Measurements from ENCODE around the gene AUTS2.

The AUTS2 gene

DNA sequence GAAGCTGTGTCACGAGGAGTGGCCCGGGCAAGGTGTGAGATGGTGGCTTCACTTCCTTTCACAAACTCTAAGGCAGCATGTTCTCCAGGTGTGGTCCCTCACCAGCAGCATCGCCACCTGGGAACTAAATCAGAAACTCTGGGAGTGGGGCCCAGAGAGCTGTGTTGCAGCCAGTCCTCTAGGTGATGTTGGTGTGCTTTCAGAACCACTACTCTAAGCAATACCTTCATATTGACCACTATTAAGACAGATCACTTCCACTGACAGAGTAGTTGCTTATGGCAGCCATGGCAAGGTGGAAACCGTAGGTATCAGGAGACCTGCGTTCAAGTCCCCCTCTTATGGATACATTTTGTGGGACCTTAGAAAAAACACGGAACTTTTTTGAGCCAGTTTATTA, 1037.9 kb downstream of the AUTS2 start:
- Mint-ChIP-seq H3K27me3 (ENCODE audit: low read depth, poor library complexity) (peaks cover 33% of the 10 kb centered on the region), H3K36me3 (ENCODE audit: low read depth) (peaks cover 22% of the 10 kb centered on the region), H3K4me3 (no peak overlapping the region), H3K27ac (no peak overlapping the region), H3K4me1 (peaks cover 68% of the 10 kb centered on the region), H3K9me3 (peaks cover 17% of the 10 kb centered on the region)
- TF ChIP-seq CTCF (IDR thresholded peaks at IDR 0.05) = no peak
- DNase-seq = no peak

DNA sequence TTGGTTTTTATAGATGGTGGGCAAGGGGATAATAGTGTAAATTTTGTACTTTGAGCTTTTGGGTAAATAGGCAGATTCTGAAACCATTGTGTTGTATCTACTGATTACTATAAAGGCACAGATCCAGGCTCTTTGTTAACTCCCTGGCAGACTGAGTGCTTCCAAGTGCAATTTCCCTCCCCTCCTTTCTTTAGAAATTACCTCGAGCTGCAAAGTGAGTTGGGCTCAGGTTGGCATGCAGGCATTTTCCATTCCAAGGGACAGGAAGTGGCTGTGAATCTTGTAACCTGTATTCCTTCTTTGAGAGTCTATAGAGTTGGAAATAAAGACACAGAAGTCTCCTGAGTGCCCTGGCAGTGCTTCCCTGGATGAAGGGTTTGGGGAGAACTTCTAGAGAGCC, 1039.5 kb downstream of the AUTS2 start:
- no peak for DNase-seq
- H3K4me1 Mint-ChIP-seq = peaks cover 52% of the 10 kb centered on the region
- H3K27ac Mint-ChIP-seq = peak overlapping the region; percentile 89
- no peak overlapping the region for H3K4me3 Mint-ChIP-seq
- peaks cover 23% of the 10 kb centered on the region for H3K36me3 Mint-ChIP-seq (ENCODE audit: low read depth)
- peaks cover 11% of the 10 kb centered on the region for H3K9me3 Mint-ChIP-seq
- TF ChIP-seq CTCF (IDR thresholded peaks at IDR 0.05) = no peak
- peaks cover 24% of the 10 kb centered on the region for H3K27me3 Mint-ChIP-seq (ENCODE audit: low read depth, poor library complexity)

- Mint-ChIP-seq H3K36me3 (ENCODE audit: low read depth) (peaks cover 23% of the 10 kb centered on the region), H3K4me1 (peaks cover 48% of the 10 kb centered on the region), H3K27me3 (ENCODE audit: low read depth, poor library complexity) (peaks cover 23% of the 10 kb centered on the region), H3K4me3 (peak overlapping the region; percentile 36), H3K27ac (peak overlapping the region; percentile 89), H3K9me3 (peaks cover 11% of the 10 kb centered on the region)
- no peak for DNase-seq
- no peak for TF ChIP-seq CTCF (IDR thresholded peaks at IDR 0.05)
Observed at GRCh38 chr7:70638158-70639107, 1040.2 kb downstream of the AUTS2 start.

DNA sequence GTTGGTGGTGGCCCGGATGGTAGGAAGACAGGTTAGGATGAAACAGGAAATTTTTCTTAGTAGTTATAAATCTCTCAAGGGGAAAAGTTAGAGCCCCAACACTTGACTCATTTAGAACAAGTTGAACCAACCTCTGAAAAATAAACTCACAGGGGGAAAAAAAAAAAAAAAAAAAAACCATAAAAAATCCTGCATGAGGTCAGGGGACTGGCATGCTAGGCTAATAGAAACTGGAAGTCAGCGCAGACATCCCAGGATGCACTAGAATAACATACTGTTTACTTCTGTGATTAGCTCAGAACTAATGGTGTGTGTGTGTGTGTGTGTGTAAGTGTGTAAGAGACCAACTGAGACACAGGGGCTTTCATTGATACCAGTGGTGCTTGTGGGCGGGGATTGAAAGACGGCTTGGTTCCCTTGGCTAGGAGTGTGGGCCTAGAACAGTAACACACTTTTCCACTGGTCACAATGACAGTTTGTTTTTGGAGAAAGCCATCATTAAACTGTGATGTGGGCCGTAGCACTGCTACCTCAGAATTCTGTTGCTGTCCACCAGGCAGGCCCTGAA, 1042.1 kb downstream of the AUTS2 start:
- Mint-ChIP-seq H3K27ac (no peak overlapping the region), H3K36me3 (ENCODE audit: low read depth) (peaks cover 10% of the 10 kb centered on the region), H3K9me3 (peaks cover 3% of the 10 kb centered on the region), H3K27me3 (ENCODE audit: low read depth, poor library complexity) (peaks cover 16% of the 10 kb centered on the region), H3K4me1 (peaks cover 40% of the 10 kb centered on the region), H3K4me3 (no peak overlapping the region)
- DNase-seq = no peak
- TF ChIP-seq CTCF (IDR thresholded peaks at IDR 0.05) = no peak

- no peak for DNase-seq
- H3K9me3 Mint-ChIP-seq = no peaks in the 10 kb centered on the region
- H3K4me1 Mint-ChIP-seq = peaks cover 40% of the 10 kb centered on the region
Observed at GRCh38 chr7:70641882-70642281, 1043.6 kb downstream of the AUTS2 start.

More at GRCh38 chr7:70641882-70642281, 1043.6 kb downstream of the AUTS2 start:
- no peak overlapping the region for H3K4me3 Mint-ChIP-seq
- H3K27ac Mint-ChIP-seq = no peak overlapping the region
- H3K27me3 Mint-ChIP-seq (ENCODE audit: low read depth, poor library complexity) = peaks cover 7% of the 10 kb centered on the region
- no peak for TF ChIP-seq CTCF (IDR thresholded peaks at IDR 0.05)
- peaks cover 6% of the 10 kb centered on the region for H3K36me3 Mint-ChIP-seq (ENCODE audit: low read depth)
